ACHN (cell line): ENCODE results near the gene RAC3.
"Not testable (repeated sequence)": the region's sequence is repeated elsewhere in the genome, so short reads cannot be mapped to it uniquely, and the experiment has no call there.

Experiments used
- DNase-seq: peaks from one replicate; pipeline ENCODE4 v3.0.0-alpha.2; 2015
- in situ Hi-C: cut with HindIII; loops from 2 replicates; pipeline ENCODE4 v1.10.0; 2017; ENCODE audit warnings: low sequenced_read_pairs, low pct_ligation_motif_present, low pct_unique_long_range_greater_than_20kb

The RAC3 gene

DNA sequence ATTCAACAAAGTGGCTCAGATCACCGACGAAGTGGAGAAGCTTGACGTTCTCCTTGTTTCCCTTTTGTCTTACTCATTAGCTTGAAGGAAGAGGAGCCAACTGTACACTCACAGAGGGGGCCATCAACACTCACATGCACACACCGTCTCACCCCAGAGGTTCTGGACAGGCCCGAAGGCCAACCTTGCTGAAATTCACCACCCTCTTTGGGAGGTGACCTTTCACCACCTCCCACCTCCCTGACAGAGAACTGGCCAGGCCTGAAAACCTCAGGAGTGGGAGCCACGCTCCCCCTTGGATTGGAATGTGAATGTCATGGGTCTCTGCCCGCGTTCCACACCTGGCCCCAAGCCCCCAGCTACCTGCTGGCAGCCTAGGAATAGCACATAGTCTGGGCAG lies 4.0 kb downstream of the RAC3 start:
- DNase-seq, result no peak
- in situ Hi-C loops, result no loop called here

GRCh38 chr17:82035956-82036633 lies 4.6 kb downstream of the RAC3 start:
- DNase-seq, result no peak
- in situ Hi-C loops, result no loop called here

DNA sequence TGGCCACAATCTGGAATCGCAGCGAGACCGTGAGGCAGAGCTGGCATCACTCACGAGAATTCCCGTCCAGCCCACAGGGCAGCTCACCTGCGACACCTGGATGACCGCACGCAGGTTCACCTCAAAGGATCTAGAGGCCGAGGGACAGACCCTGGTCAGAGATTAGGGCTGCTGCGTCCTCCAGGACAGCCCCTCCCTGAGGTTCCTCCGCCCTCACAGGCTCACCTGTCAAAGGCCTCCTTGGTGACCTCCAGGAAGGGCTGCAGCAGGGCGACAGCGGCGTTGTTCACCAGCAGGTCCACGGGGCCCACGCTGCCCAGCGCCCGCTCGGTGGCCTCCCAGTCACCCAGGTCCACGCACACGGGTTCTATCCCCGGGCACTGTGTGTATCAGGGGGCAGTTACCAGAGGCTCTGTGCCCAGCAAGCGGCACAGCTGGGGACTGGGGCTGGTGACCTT lies 5.2 kb downstream of the RAC3 start:
- in situ Hi-C loops, result no loop called here
- DNase-seq, result no peak

- in situ Hi-C loops, result no loop called here
- DNase-seq, result peak; percentile 97
These were observed 5.8 kb downstream of the RAC3 start, which contains the start of gene DCXR for GRCh38 chr17:82037092-82037888. Gene DCXR, minus strand, starts transcription at chr17:82037697. Its CDS starts 15 bp downstream, at chr17:82037682.

DNA sequence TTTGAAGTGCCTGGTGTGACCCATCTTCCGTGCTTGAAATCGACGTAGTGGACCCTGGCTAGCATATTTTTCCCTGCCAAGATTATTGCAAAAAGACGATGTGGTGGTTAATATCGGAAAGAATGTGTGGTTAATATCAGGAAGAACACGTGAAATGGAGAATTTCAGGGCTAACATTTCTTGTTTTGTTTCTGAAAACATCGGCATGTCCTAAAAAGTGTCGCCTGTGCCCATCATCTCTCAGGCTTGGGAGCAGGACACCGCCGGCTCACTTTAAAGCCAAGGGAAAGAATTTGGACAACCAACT lies 6.4 kb downstream of the RAC3 start:
- in situ Hi-C loops, result no loop called here
- DNase-seq, result no peak

GRCh38 chr17:82038796-82039409 lies 7.4 kb downstream of the RAC3 start:
- DNase-seq, in situ Hi-C loops: not testable (repeated sequence)

DNA sequence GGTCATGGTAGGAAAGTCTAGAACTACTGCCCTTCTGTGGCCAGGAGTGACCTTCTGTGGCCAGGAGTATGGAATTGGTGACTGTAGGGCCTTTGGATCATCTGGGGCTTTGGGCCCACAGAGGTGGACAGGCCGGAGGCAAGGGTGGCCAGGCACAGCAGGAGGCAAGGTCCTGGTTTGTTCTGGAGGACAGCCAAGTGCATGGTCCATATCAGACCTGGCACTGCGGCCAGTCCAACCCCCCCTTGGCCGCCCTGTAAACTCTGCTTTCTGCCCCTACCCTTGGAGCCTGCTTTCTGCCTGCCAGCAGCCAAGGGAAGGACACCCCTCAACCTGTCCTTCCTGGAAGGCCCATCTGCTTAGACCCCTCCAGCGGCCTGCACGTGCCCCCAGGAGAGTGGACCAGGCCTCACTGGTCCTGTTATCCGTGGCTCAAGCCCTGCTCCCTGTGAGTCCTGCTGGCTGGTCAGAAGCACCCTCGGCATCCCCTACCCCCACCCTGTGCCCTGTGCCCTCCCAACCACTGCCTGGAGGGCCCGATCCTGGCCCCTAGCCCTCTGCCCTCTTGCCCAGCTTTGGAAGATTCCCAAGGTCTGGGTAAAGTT lies 8.3 kb downstream of the RAC3 start:
- in situ Hi-C loops, result no loop called here
- DNase-seq, result no peak

DNA sequence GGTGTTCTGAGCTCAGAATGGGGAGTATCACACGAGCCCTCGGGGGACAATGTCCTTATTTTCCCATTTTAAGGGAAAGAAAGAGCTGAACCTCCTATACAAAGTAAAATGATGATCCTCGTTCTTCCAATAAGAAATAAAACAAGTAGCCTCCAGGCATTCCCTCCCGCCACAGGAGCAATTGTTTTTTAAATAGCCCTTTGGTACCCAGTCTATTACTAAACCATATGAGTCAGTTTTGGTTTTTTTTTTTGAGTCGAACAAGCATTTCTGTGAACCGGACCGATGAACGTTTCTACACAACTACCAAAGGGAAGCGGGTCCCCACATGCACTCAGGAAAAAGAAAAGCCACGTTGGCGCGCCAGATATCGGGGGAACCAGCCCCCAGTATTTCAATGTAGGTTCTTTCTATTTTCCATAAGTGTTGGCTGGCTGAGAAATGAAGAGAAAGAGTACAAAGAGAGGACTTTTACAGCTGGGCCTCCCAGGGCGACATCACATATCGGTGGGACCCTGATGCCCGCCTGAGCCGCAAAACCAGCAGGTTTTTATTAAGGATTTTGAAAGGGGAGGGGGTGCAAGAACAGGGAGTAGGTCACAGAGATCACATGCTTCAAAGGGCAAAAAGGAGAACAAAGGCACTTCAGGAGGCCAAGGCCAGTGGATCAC lies 9.8 kb downstream of the RAC3 start:
- no peak for DNase-seq
- in situ Hi-C loops, result no loop called here

DNA sequence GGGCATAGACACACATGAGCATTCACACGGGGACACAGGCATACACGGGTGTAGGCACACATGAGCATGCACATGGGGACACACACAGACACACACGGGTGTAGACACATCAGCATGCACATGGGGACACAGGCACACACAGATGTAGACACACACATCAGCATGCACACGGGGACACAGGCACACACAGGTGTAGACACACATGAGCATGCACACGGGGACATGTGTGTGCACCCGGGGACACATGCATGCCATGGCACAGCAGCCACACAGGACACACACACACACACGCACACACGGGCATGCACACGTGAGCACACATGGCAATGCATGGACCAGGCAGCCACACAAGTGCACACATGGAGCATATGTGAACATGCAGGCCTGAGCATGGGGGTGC lies 11.2 kb downstream of the RAC3 start:
- no peak for DNase-seq
- in situ Hi-C loops, result no loop called here

- no peak for DNase-seq
- in situ Hi-C loops, result no loop called here
These were observed 12.0 kb downstream of the RAC3 start for GRCh38 chr17:82043507-82043906.

GRCh38 chr17:82045936-82046484 lies 14.5 kb downstream of the RAC3 start:
- in situ Hi-C loops, result no loop called here
- DNase-seq, result no peak

DNA sequence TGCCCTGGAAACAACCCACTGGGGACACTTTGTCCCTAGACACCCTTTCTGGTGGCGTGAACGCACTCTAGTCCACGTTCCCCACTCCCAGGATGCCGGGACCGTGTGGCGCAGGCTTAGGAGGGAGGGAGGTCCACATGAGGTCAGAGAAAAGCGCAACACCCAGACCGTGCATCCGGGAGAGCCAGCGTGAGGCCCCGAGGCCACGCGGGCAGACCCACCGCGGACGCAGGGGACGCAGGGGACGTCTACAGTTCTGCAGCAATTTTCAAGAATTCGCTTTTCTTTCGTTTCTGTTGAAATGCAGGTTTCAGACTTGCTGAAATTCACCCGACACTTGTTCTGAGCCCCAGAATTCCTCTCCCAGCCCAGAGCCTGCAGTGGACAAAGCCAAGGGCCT lies 15.4 kb downstream of the RAC3 start:
- DNase-seq, result no peak
- in situ Hi-C loops, result no loop called here

- in situ Hi-C loops, result no loop called here
These were observed 15.9 kb downstream of the RAC3 start for GRCh38 chr17:82047379-82047778.

DNA sequence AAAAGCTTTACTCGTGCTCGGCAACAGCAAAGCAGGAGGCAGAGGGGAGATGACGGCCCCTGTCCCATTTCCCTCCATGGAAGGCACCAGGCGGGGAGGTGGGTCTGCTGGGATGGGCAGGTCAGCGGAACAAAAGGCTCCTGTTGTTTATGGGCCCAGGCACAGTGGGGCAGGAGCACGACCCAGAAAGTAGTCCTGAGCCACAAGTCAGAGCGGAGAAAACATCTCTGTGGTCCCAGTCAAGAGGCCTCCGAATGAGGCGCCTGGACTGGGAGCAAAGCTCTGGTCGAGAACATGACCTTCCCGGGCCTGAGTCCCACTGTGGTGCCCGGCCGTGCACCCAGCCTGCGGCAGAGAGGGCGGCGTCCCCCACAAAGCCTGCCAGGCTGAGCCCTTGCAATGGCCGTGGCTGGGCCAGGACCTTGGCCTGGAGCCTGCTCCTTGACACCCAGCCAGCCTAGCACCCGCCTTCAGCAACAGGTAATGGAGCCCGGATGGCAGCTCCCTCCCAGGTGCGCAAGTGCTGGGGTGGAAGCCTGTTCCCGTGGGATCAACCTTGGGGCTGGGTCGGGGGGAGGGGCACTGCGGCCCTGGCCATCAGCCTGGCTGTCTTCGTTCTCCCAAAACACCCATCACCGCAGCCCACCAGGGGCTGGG lies 16.6 kb downstream of the RAC3 start:
- in situ Hi-C loops, result no loop called here
- no peak for DNase-seq

More at GRCh38 chr17:82047379-82047778, 15.9 kb downstream of the RAC3 start:
- DNase-seq, result no peak

DNA sequence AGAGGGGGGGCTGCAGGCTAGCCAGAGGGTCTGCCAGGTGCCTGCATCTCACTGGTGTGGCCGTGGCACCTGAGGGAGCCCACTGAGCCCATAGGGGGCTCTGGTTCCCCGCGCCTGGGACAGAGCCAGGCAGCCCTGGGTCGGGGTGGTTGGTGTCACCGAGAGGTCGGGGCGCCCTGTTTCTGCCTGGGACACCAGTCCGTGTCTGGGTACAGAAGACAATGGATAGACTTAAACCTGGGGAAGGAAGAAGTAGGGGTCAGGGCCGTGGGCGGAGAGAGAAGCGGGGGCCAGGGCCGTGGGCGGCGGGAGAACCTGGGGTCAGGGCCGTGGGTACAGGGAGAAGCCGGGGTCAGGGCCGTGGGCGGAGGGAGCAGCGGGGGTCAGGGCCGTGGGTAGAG lies 17.1 kb downstream of the RAC3 start:
- no peak for DNase-seq
- in situ Hi-C loops, result no loop called here

GRCh38 chr17:82049106-82049505 lies 17.6 kb downstream of the RAC3 start:
- in situ Hi-C loops, result no loop called here
- DNase-seq, result no peak

- no peak for DNase-seq
- in situ Hi-C loops, result no loop called here
These were observed 18.1 kb downstream of the RAC3 start for GRCh38 chr17:82049521-82049971.

DNA sequence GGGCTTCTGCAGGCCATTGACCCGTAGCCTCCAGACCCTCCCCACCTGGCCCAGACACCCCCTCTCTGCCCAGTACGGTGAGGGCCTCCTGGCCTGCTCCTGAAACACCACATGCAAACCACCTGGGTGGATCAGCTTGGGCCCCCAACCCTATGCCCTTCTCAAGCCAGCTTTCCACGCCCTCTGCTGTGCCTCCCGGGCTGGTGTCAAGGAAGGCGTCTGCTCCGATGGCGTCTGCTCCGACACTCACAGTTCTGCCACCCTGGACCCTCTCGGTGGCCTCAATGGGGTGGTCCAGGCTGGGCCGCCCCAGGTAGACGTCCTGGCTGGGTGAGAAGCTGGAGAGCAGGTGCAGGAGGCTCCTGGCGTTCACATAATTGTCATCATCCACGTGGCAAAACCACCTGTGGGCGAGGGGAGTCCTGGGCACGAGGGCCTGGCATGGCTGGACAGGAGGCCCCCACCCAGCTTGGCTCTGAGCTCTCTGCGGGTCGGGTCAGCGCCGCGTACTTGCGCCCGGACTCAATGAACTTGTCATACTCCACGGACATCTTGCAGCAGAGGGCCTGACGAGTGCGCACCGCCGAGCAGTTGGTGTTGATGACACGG lies 18.8 kb downstream of the RAC3 start:
- in situ Hi-C loops, result no loop called here

More for the DNA sequence above, 18.8 kb downstream of the RAC3 start:
- no peak for DNase-seq
